ENCODE data around the gene SZT2.
"Not testable (repeated sequence)": the region's sequence is repeated elsewhere in the genome, so short reads cannot be mapped to it uniquely, and the experiment has no call there.

The SZT2 gene

DNA sequence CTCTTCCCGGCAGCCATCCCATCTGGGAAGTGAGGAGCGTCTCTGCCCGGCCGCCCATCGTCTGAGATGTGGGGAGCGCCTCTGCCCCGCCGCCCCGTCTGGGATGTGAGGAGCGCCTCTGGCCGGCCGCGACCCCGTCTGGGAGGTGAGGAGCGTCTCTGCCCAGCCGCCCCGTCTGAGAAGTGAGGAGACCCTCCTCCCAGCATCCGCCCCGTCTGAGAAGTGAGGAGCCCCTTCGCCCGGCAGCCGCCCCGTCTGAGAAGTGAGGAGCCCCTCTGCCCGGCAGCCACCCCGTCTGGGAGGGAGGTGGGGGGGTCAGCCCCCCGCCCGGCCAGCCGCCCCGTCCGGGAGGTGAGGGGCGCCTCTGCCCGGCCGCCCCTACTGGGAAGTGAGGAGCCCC, 112.1 kb downstream of the SZT2 start:
- DNase-seq, result not testable (repeated sequence)

DNA sequence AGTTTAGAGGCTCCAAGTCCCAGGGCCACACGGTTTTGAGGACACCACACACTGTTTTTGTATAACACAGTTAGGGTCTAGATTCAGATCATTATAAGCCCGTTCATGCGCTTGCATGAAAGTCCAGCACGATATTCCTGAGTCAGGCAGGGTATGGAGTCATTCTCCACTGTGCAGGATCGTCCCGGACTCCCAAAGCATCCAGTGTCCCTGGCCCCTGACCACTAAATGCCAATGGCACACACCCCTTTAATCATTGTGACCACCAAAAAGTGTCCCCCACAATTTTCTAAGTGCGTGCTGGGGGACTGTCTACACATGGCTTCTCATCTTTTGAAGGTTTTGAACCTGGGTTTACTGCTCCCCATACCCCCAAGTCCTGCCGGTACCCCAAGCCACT, 113.8 kb downstream of the SZT2 start:
- no peak for DNase-seq
